Calu3 (cell line): ENCODE measurements around the gene VWA5A. TPM values are rescaled to one million over a fixed set of nuclear protein-coding genes. Genes with fewer than 3 reads are reported as not detected.
"Not testable (repeated sequence)": the region's sequence is repeated elsewhere in the genome, so short reads cannot be mapped to it uniquely, and the experiment has no call there.

Experiments used
- BruUV-seq: library from RNA; stranded (reverse); fragments of 400-500 nt; replicated peaks from 2 replicates; lab custom pipeline; 2021; lab: Mats Ljungman, UMichigan
- CTCF ChIA-PET: fragments of 300-600 bp; sonication (Branson Sonifier 250); formaldehyde crosslinking; loops from one replicate; lab custom pipeline; 2022; ENCODE audit warnings: antibody characterized with exemption; lab: Charles Lee
- DNase-seq: peaks from one replicate; pipeline ENCODE4 v3.0.0; 2022
- H3K27ac Mint-ChIP-seq: one replicate; pipeline ENCODE4 v1.8.0; 2022; ENCODE audit warnings: mixed read lengths; ENCODE audit not compliant: unreplicated experiment
- H3K27me3 Mint-ChIP-seq: one replicate; pipeline ENCODE4 v1.8.0; 2022; ENCODE audit warnings: mixed read lengths; ENCODE audit not compliant: unreplicated experiment
- H3K36me3 Mint-ChIP-seq: one replicate; pipeline ENCODE4 v1.8.0; 2022; ENCODE audit warnings: mild to moderate bottlenecking, moderate library complexity, mixed read lengths; ENCODE audit not compliant: insufficient read depth, unreplicated experiment
- H3K4me1 Mint-ChIP-seq: one replicate; pipeline ENCODE4 v1.8.0; 2022; ENCODE audit warnings: mild to moderate bottlenecking, low read depth, mixed read lengths; ENCODE audit not compliant: unreplicated experiment
- H3K4me3 Mint-ChIP-seq: one replicate; pipeline ENCODE4 v1.8.0; 2022; ENCODE audit warnings: mild to moderate bottlenecking, low read depth, moderate library complexity, mixed read lengths; ENCODE audit not compliant: unreplicated experiment
- H3K9me3 Mint-ChIP-seq: one replicate; pipeline ENCODE4 v1.8.0; 2022; ENCODE audit warnings: low read depth, mixed read lengths; ENCODE audit not compliant: unreplicated experiment
- intact Hi-C: fragments of 100-400 bp; cut with micrococcal nuclease; formaldehyde crosslinking; loops from one replicate; pipeline ENCODE4 v1.10.0; 2022; ENCODE audit not compliant: unreplicated experiment
- total RNA-seq: library from RNA; stranded (reverse); gene quantifications from 2 replicates; pipeline ENCODE4 v1.2.3, GENCODE V29; 2022
- TF ChIP-seq, protein P1 (sequence below): fragments of 200-600 bp; IDR thresholded peaks from one replicate; pipeline ENCODE4 v1.8.0; 2022; ENCODE audit warnings: antibody characterized with exemption; ENCODE audit not compliant: unreplicated experiment

VWA5A gene
- total RNA-seq, 1 experiment from 2014 or later, result 1.9 TPM

DNA sequence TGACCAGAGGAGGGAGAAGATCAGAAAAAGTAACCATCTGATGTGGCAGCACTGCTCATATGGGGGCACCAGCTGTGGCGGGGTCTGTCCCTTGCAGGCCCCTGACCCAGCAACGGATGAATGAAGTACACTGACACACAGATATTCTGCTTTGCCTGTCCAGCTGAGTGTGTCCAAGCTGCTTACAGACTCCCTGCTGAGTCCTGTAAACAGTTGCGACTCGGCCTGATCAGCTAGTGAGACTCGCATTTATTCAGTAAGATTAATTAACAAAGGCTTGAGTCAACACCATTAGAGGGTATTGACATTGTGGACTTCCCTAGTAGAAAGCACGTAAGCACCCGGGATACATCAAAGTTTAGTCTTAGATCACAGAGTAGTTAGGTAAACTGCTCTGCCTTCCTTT is 52.6 kb downstream of the VWA5A start:
- no peaks in the 10 kb centered on the region for H3K36me3 Mint-ChIP-seq
- CTCF ChIA-PET, result no interaction called here
- BruUV-seq, result no TSS peak

DNA sequence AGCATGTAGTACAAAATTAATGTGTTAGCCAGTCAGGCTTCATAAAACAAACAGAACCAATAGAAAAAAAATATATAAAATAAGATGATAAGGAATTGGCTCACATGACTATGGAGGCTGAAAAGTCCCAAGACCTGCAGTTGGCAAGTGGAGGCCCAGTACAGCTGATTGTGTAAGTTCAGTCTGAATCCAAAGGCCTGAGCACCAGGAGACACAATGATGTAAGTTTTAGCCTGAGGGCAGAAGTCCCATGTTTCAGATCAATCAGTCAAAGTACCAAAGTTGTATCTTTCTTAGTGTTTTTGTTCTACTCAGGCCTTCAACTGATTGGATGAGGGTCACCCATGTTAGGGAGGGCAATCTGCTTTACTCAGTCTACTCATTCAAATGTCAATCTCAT is 53.5 kb downstream of the VWA5A start:
- TF ChIP-seq, protein P1, sequence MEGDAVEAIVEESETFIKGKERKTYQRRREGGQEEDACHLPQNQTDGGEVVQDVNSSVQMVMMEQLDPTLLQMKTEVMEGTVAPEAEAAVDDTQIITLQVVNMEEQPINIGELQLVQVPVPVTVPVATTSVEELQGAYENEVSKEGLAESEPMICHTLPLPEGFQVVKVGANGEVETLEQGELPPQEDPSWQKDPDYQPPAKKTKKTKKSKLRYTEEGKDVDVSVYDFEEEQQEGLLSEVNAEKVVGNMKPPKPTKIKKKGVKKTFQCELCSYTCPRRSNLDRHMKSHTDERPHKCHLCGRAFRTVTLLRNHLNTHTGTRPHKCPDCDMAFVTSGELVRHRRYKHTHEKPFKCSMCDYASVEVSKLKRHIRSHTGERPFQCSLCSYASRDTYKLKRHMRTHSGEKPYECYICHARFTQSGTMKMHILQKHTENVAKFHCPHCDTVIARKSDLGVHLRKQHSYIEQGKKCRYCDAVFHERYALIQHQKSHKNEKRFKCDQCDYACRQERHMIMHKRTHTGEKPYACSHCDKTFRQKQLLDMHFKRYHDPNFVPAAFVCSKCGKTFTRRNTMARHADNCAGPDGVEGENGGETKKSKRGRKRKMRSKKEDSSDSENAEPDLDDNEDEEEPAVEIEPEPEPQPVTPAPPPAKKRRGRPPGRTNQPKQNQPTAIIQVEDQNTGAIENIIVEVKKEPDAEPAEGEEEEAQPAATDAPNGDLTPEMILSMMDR, result no peak
- BruUV-seq, result no TSS peak
- CTCF ChIA-PET, result no interaction called here
- Mint-ChIP-seq H3K27me3 (no peaks in the 10 kb centered on the region), H3K36me3 (no peaks in the 10 kb centered on the region), H3K4me3 (no peak overlapping the region), H3K27ac (no peak overlapping the region), H3K9me3 (no peaks in the 10 kb centered on the region), H3K4me1 (no peaks in the 10 kb centered on the region)
- no peak for DNase-seq
- intact Hi-C loops, result no loop called here

More for the DNA sequence above, 52.6 kb downstream of the VWA5A start:
- intact Hi-C loops, result no loop called here
- H3K4me3 Mint-ChIP-seq, result no peak overlapping the region
- H3K27me3 Mint-ChIP-seq, result no peaks in the 10 kb centered on the region
- H3K4me1 Mint-ChIP-seq, result no peaks in the 10 kb centered on the region
- TF ChIP-seq, protein P1, result no peak
- no peak for DNase-seq
- no peak overlapping the region for H3K27ac Mint-ChIP-seq
- no peaks in the 10 kb centered on the region for H3K9me3 Mint-ChIP-seq

DNA sequence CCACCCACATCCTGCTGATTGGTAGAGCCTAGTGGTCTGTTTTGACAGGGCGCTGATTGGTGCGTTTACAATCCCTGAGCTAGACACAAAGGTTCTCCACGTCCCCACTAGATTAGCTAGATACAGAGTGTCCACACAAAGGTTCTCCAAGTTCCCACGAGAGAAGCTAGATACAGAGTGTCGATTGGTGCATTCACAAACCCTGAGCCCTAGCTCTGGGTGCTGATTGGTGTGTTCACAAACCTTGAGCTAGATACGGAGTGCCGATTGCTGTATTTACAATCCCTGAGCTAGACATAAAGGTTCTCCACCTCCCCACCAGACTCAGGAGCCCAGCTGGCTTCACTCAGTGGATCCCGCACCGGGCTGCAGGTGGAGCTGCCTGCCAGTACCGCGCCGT is 55.1 kb downstream of the VWA5A start:
- H3K27me3 Mint-ChIP-seq, BruUV-seq, H3K4me3 Mint-ChIP-seq, H3K27ac Mint-ChIP-seq, H3K9me3 Mint-ChIP-seq, DNase-seq, CTCF ChIA-PET, intact Hi-C loops, H3K36me3 Mint-ChIP-seq, H3K4me1 Mint-ChIP-seq: not testable (repeated sequence)

DNA sequence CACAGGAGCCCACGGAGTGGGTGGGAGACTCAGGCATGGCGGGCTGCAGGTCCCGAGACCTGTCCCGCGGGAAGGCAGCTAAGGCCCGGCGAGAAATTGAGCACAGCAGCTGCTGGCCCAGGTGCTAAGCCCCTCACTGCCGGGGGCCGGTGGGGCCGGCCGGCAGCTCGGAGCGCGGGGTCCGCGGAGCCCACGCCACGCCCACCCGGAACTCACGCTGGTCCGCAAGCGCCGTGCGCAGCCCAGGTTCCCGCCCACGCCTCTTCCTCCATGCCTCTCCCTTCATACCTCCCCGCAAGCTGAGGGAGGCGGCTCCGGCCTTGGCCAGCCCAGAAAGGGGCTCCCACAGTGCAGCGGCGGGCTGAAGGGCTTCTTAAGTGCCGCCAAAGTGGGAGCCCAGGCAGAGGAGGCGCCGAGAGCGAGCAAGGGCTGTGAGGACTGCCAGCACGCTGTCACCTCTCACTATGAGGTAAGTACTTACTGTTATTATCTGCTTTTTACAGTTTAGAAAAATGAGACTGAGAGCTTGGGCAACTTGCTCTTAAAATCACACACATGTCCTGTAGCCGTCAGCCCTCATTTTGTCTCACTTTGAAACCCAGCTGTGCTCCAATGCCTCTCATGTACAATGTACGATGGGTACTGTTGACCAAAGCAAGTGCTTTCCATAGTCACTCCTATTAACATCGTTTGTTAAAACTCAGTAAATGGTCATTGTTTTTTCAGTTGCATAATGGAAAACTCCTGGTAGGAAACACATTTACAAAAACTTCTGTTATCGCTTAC is 55.7 kb downstream of the VWA5A start:
- DNase-seq, result no peak
- intact Hi-C loops, result no loop called here
- H3K27ac Mint-ChIP-seq, result no peak overlapping the region
- no peak overlapping the region for H3K4me3 Mint-ChIP-seq
- H3K27me3 Mint-ChIP-seq, result no peaks in the 10 kb centered on the region
- H3K9me3 Mint-ChIP-seq, result no peaks in the 10 kb centered on the region
- H3K4me1 Mint-ChIP-seq, result no peaks in the 10 kb centered on the region
- no peaks in the 10 kb centered on the region for H3K36me3 Mint-ChIP-seq
- CTCF ChIA-PET, result no interaction called here
- TF ChIP-seq, protein P1, result no peak
- no TSS peak for BruUV-seq

DNA sequence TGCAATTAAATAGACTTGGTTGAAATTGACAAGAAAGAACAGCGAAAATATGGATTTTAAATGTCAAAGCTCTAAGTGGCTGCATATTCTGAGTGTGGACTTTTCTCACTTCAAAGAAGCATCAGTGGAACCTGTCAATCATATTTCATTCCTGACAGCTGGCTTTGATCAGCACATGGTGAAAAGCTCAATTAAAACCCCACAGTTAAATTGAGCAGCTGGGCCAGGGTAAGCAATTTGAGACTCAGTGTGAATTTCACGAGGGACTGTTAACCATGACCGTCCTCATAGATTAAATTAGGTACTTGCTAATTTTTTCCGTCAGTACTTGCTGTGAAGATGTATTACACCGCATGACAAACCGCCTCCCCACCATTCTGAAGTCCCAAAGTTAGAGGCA is 56.9 kb downstream of the VWA5A start:
- CTCF ChIA-PET, result no interaction called here
- Mint-ChIP-seq H3K4me1 (no peaks in the 10 kb centered on the region), H3K27ac (no peak overlapping the region), H3K27me3 (no peaks in the 10 kb centered on the region), H3K4me3 (no peak overlapping the region), H3K36me3 (no peaks in the 10 kb centered on the region), H3K9me3 (no peaks in the 10 kb centered on the region)
- no TSS peak for BruUV-seq
- no peak for DNase-seq
- TF ChIP-seq, protein P1, result no peak
- intact Hi-C loops, result no loop called here
